Fibroblast of the aortic adventitia (primary cell): Measurements from ENCODE around the gene CIC. TPM values are rescaled to one million over a fixed set of nuclear protein-coding genes. Genes with fewer than 3 reads are reported as not detected.

Experiments used
- DNase-seq: peaks from one replicate; pipeline ENCODE4 v3.0.0-alpha.2; 2010; ENCODE audit warnings: low read depth
- H3K4me3 ChIP-seq: 2 replicates; pipeline ENCODE4 v1.5.1; 2011; ENCODE audit warnings: low read depth, mild to moderate bottlenecking, control low read depth, low read length, moderate library complexity
- CTCF ChIP-seq: IDR thresholded peaks from 2 replicates; pipeline ENCODE4 v1.5.1; 2011; ENCODE audit warnings: mild to moderate bottlenecking, low read length, control low read depth, inconsistent platforms; ENCODE audit not compliant: insufficient read depth
- total RNA-seq: library from RNA; depleted of rRNA; stranded (reverse); fragments of >200 nt; gene quantifications from 2 replicates; pipeline ENCODE4 v1.2.3, GENCODE V29; 2012; ENCODE audit warnings: low replicate concordance

The CIC gene
- total RNA-seq, 1 donor: 35.3 TPM

GRCh38 chr19:42242512-42243409, 26.3 kb upstream of the CIC start, which contains the start of gene GSK3A:
Gene GSK3A, minus strand, starts transcription at chr19:42242602. Its CDS starts 137 bp downstream, at chr19:42242465.
- DNase-seq: peak; percentile 99
- H3K4me3 ChIP-seq: peak within 1 kb of the TSS; percentile 90
- peak; percentile 12 for TF ChIP-seq CTCF

- peak; percentile 93 for DNase-seq
- TF ChIP-seq CTCF: peak; percentile 64
- H3K4me3 ChIP-seq: peak overlapping the region; percentile 80
Measured at GRCh38 chr19:42244347-42245220, 24.5 kb upstream of the CIC start.

- DNase-seq: no peak
- no peak for TF ChIP-seq CTCF
- H3K4me3 ChIP-seq: peak overlapping the region; percentile 25
Measured at GRCh38 chr19:42245231-42245630, 23.8 kb upstream of the CIC start.

- H3K4me3 ChIP-seq: no peak overlapping the region
- DNase-seq: peak; percentile 81
Measured at GRCh38 chr19:42246143-42246921, 22.7 kb upstream of the CIC start.

GRCh38 chr19:42246922-42247639, 22.0 kb upstream of the CIC start:
- no peak for TF ChIP-seq CTCF
- no peak overlapping the region for H3K4me3 ChIP-seq
- no peak for DNase-seq

More at GRCh38 chr19:42246143-42246921, 22.7 kb upstream of the CIC start:
- TF ChIP-seq CTCF: peak; percentile 77
